Stimulated activated CD4-positive, alpha-beta T cell treated with anti-CD3 and anti-CD28 coated beads, Interleukin-4, amount 100 ng/mL, for 4 hours (primary cell): Measurements from ENCODE around the gene ADSS2.
"Not testable (repeated sequence)": the region's sequence is repeated elsewhere in the genome, so short reads cannot be mapped to it uniquely, and the experiment has no call there.

Source experiments
- DNase-seq, 2 experiments: peaks; one replicate each; pipeline ENCODE4 v3.0.0-alpha.2; 2020

Gene ADSS2

DNA sequence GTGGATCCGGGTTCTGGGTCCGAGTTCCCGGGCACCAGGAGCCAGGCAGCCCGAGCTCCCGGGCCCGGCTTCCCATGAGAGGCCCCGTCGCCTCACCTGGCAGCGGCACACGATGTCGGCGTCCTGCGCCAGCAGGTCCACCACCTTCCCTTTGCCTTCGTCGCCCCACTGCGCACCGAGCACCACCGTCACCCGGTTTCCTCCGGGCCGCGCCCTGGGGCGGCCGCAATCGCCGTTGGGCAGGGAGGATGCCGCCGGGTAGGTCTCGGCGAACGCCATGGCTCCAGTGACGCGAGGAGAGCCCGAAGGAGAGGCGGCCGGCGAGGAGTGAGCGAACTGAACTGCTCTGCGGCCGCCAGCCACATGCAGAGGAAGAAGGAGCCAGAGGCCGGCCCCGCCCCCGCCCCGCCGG lies at the start of gene ADSS2:
ADSS2 (minus strand) TSS at position 371 of the 412 bp plus-strand sequence; CDS start at position 279, 92 bp downstream.
- no peak for DNase-seq

DNA sequence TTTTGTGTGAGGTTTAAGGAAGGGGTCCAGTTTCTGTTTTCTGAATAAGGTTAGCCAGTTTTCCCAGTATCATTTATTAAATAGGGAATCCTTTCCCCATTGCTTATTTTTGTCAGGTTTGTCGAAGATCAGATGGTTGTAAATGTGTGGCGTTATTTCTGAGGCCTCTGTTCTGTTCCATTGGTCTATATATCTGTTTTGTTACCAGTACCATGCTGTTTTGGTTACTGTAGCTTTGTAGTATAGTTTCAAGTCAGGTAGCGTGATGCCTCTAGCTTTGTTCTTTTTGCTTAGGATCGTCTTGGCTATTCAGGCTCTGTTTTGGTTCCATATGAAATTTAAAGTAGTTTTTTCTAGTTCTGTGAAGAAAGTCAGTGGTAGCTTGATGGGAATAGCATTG lies 48.8 kb upstream of the ADSS2 start:
- DNase-seq, result not testable (repeated sequence)

DNA sequence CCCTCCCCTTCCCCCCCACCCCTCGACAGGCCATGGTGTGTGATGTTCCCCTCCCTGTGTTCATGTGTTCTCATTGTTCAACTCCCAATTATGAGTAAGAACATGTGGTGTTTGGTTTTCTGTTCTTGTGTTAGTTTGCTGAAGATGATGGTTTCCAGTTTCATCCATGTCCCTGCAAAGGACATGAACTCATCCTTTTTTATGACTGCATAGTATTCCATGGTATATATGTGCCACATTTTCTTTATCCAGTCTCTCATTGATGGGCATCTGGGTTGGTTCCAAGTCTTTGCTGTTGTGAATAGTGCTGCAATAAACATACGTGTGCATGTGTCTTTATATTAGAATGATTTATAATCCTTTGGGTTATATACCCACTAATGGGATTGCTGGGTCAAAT lies 47.8 kb upstream of the ADSS2 start:
- not testable (repeated sequence) for DNase-seq

DNA sequence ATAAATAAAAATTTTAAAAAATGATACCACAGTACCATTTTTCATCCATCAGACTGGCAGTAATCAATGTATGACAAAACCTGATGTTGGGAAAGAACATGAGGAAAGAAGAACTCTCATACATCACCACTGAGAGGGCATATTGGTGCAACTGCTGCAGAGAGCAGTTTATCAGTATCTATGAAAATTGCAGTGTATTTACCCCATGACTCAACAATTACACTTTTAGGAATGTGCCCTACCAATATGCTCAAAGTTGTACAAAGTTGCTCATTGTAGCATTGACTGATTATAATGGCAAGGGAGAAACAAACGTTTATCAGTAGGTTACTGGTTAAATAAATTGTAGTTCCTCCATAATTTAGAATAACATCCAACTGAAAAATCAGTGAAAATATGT lies 46.1 kb upstream of the ADSS2 start:
- DNase-seq, result no peak

DNA sequence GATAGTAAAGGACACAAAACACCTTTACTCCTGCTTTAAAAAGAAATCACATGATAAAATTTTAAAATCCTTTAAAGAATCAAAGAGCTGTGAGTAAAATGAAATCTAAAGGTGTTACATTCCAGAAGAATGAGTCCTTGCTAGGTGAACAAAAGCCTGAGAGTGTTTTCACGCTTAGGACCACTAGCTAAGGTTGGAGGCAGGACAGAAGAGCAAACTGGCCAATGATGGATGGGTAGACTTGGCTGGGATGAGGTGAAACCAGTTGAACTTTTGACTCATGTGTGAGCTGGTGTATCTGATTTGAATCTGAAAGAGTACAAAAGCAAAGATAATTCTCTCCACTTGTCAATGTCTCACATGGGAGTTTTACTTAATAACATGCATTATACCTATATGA lies 44.5 kb upstream of the ADSS2 start:
- DNase-seq, result no peak

DNA sequence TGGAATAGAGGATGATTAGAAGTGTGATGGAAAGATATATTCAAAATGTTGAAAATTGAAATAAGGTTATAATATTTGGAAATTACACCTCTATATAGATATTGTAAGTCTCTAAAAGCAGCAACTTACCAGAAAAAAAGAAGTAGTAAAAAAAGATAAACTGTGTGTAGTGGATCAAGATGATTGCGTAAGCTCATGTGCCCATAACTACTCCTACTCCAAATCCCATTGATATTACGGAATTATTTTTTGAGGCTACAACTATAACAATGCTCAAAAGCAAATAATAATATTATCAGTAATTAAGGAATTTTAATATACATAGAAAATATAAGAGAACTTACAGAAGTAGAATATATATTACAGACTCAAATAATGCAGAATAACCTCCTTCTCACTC lies 42.9 kb upstream of the ADSS2 start:
- no peak for DNase-seq

DNA sequence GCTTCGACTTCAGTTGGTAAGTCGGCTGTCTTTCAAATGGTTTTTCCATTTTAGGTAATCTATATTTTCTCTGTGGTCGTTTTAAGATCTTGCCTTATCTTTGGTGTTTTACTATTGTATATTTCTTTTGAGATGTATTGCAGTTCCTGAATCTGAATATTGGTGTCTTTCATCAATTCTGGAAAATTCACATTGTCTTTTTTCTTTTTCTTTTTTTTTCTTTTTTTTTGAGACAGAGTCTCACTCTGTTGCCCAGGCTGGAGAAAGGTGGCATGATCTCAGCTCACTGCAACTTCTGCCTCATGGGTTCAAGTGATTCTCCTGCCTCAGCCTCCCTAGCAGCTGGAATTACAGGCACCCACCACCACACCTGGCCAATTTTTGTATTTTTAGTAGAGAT lies 33.3 kb upstream of the ADSS2 start:
- not testable (repeated sequence) for DNase-seq

DNA sequence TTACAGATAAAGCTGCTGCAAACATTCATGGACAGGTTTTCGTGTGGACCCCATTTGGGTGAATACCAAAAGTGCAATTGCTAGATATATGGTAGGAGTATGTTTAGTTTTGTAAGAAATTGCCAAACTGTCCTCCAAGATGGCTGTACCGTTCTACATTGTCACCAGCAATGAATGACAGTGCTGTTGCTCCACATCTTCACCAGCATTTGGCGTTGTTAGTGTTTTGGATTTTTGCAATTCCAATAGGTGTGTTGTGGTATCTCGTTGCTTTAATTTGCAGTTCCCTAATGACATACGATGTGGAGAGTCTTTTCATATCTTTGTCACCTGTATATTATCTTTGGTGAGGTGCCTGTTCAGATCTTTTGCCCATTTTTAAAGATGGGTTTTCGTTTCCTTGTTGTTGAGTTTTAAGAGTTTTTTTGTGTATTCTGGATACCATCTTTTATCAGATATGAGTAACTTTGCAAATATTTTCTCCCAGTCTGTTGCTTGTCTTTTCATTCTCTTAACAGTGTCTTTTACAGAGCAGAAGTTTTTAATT lies 21.4 kb upstream of the ADSS2 start:
- no peak for DNase-seq

DNA sequence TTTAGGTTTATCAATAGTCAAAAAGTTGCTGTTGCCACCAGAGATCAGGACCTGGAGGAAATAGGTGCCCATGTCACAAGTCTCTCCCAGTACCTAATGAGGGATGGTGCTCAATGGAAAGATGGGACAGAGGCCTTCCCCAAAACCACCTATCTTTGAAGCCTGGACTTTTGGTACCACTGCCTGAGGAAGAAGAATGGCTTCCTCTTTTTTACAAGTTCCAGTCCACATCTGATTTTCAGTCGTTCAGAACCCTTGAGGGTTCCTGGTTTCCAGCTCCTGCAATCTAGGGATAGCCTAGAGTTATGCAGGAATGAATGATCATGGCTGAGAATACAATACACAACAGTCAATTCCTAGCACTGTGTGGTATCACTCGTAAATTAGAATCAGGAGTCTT lies 15.0 kb upstream of the ADSS2 start:
- no peak for DNase-seq

DNA sequence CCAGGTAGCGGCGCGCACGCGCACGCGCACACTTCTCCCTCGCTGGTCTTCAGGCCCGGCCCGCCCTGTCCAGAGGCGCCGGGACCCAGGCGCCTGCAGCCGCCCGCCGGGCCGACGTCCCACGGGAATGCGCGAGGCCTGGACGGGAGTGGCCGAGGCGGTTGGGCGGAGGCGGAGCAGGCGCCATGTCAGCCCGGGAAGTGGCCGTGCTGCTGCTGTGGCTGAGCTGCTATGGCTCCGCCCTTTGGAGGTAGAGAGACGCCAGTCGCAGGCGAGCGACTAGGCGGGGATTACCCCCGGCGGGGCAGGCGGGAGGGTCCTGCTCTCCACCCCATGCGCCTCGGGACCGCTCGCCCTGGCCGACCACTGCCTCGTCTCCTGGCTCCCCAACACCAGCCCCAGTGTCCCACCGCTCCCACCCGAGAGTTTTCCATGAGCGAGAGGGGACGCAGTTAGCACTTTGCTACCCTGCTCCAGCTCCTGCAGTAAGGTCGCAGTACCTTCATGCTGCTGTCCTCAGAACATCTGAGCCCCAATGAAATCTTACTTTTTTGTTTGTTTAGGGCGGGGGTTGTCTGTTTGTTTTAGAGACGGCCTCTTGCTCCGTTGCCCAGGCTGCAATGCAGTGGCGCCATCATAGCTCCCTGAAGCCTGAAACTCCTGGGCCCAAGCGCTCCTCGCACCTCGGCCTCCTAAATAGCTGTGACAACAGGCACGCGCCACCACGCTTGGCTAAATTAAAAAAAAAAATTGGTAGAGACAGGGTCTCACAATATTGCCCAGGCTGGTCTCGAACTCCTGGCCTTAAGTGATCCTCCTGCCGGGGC lies 9.7 kb upstream of the ADSS2 start, which contains the start of gene CATSPERE:
CATSPERE (plus strand) TSS at position 29 of the 827 bp plus-strand sequence; CDS start at position 186, 157 bp downstream.
- peak; percentile 67 to 69 for DNase-seq

DNA sequence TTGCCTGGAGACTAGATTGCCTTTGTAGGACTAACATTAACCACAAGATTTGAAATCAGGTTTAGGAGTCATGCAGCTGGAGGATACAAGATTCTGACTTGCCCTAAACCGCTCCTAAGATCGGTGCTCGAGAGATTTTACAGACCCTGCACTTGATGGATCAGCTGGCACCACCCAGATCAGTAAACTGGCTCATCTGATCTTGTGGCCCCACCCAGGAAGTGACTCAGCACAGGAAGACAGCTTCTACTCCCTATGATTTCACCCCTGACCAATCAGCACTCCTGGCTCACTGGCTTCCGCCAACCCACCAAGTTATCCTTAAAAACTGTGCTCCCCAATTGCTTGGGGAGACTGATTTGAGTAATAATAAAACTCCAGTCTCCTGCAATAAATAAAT lies 8.5 kb upstream of the ADSS2 start:
- peak; percentile 14 to 32 for DNase-seq

DNA sequence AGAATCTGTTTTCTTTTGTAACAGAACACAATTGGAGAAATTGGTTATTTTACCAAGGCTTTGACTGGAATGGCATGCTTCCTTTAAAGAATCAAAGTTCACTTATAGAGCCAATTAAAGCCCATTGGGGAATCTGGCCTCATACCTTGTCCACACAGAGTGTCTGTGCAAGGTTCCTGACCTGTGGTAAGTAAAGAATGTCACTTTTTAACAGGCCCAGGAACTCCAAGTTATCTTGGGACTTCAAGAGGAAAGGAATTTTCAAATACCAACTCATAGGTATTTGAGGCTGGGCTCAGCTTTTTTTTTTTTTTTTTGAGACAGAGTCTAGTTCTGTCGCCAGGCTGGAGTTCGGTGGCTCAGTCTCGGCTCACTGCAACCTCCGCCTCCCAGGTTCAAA lies 7.1 kb upstream of the ADSS2 start:
- DNase-seq, result no peak

DNA sequence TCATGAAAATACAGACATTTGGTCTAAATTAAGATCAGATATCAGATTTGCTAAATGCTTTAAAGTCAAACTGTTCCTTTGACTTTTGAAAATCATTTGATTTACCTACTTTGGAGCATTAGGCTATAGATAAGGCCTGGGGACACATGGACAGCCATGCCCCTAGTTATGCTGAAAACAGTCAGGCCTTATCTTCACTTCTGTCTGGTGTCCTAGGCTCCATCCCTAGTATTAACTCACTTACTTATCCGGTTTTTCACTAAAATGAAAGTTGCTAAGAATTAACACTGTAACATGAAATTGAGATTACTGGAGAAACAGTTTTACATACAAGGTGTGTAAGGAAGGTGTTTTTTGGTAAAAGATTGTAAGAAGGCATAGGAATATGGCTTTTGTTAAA lies 4.9 kb upstream of the ADSS2 start:
- DNase-seq, result no peak

DNA sequence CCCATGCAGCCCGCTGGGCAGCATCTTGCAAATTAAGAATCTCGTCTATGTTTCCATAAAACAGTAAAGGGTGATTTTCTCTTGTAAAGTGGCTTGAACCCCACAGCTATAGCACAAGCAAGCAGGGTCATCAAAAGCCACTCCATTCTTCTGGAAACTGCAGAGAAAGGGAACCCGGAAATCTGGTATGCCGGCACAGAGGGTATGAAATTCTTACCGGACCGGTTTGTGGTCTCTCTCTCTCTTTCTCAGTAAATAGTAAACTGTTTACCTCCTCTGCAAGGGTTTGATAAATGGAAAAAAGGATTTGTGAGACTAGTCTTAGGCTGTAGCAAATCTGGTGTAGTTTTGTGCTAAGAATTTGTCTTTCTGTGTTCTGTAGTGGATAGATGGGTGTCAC lies 2.7 kb upstream of the ADSS2 start:
- DNase-seq, result no peak

DNA sequence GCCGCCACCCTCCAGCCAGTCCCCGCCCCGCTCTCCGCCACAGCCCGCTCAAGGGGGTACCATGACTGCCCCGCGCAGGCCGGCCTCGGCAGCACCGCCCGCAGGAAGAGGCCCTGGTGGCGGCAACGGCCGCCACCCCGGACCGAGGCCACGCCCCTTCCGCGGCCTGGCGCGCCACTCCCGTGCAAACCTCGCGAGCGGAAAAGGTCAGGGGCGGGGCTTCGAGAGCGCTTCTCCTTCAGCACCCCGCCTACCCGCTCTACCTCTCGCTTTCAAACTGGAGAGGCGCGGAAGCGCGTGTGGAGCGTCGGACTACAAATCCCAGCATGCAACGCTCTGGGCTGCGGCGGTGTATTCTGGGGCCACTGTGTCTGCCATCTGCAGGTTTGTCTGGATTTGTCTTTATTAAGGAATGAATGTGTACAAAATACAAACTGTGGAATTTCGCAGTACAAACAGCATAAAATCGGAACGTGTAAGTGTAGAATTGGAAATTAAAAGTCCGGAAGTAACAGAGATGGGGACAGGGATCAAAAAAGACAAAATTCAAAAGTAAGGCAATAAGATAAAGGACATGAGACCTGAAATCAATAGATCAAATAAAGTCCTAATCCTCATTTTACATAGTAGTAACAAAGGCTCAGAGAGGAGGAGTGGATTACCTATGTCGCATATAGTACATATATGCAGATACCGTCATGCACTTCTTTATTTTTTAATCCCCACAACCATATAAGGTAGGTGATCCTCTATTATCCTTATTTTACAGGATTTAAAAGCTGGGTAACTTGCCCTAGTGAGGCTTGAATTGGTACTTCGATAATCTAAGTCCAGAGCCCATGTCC lies 464 bp upstream of the ADSS2 start:
- DNase-seq, result peak; percentile 98 to 99

DNA sequence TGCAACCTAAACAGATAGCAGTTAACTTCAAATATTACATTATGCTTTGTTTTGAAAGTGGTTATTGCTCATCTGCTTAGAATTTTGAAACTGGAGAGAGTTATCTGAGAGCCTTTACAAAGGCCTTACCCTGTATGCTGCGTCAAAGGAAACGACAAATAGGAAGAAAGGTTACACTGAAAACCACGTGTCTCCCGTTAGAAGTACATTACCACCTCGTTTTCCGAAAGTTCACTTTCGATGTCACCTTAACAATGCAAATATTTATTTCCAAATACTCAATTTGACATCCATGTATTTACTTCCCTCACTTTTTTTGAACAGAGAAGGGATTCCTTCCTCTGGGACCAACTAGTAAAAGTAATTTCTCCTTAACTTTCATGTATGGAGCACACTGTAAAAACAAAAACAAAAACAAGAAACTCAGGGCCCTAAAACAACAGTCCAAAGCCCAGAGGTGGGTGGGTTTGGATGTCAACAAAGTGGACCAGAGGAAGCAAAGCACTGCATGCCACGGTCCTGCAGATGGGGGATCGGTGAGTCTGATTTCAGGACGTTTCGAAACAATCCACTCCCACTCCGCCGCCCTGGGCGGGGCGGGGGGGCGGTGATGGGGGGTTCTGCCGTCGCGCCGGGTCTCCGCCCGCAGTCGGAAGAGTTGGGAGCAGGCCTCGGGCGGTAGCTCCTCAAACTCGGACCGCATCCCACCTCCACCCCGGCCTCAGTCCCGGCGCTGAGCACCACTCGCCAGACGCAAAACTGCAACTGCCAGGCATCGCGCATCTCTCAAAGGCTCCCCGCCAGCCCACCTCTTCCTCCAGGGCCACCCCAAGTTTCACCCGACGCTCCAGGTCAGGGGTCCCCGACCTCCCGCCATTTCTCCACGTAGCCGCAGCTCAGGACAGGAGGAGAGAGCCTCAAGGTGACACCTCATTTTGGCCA lies 841 bp downstream of the ADSS2 start:
- peak; percentile 48 to 65 for DNase-seq

DNA sequence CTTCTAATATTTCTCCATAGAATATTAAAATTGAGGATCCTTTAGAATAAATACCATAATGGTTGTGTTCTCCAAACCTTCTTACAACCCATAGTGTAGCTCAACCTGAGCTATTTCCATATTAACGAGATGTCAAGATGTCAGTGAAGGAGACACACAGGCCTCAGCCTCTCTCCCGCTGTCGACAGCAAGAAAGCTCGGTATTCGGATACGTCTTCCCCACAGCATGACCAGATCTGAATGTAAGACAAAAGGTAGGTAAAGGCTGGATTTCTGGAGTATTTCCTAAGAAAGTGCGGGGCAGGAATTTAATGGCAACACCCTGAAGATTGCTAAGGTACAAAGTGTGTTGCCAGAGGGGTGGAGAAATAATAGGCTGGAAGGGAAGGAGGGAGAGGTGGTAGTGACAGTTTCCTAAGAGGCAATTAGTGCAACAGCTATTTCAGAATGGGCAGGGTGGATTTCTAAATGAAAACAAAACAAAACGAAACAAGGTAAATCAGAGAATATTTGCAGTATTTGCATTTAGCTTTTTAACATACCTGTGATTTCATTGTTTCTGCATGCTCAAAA lies 1.7 kb downstream of the ADSS2 start:
- DNase-seq, result no peak

DNA sequence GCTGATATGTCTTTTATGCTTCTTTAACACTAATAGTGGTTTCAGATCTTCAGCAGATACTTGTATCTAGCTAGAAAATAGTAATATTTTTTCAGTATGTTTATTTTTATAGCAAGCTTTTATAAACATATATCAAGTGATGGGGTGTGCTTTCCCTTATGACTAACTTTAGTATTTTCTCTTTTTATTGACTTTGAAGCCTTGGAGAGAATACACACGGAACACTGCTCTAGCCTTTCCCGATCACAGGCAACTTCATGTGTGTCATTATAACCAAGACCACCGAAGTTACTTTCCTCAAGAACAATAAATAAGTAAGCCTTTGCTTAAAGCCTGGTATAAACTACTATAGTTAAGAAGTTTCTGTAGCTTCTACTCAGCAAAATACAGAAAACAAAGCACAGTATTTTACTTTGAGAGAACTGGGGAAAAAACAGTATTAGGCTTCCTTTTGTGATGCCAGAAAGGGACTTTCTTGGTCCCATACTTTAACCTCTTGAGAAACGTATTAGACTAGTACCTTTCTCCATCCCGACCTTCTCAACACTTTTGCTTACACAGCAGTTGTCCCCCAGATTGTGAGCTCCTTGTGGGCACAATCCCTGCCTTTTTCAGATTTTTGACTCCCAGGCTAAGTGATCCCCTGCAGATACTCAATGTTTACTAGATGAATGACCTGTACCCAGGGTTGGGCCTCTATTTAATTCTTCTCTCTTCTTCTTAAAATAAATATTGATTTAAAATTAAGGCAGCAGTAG lies 3.3 kb downstream of the ADSS2 start:
- no peak for DNase-seq

DNA sequence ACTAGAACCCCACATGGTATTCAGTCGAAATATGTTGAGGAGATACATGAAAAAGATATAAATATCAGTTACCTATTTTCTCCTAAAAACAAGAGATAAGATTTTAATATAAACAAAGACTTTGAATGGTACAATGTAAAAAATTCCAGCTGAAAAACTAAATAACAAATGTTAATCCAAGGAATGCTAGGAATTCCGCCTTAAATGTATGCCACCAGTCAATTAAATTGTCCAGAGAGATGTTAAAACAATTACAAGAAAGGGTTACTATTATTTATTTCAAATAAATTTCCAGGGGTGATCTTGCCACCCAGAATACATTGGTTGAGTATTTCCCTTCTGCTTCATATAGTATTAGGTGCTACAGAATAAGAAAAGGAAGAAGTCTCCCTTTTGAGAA lies 4.2 kb downstream of the ADSS2 start:
- no peak for DNase-seq

DNA sequence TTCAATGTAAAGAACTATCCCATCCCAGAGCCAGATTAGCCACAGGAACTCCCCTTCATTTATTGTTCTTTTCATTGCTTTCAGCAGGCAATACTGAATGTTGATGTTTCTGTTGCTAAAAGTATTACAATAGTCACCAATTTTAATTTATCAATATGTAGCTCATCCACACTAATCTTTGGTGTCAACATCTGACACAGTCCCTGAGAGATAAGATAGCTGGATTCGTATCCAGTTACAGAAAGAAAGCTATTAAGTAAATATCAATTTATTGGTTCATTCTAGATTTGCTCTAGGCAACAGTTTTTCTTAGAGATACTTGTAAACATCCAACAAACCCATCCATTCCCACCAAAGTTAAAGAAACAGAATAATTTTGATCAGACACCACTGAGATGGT lies 4.7 kb downstream of the ADSS2 start:
- no peak for DNase-seq
